Neural cell (in vitro differentiated cells): Measurements from ENCODE around the gene MYRIP. TPM values are rescaled to one million over a fixed set of nuclear protein-coding genes. Genes with fewer than 3 reads are reported as not detected.
A peak's percentile ranks its signal among the peaks of the same experiment; 100 is the strongest.

Experiments used
- H2AFZ ChIP-seq: fragments of 200-600, 300-800 bp; sonication (generic), shearing (Covaris generic); 2 replicates; pipeline ENCODE4 v1.6.0; 2014; ENCODE audit warnings: low read depth, mild to moderate bottlenecking, antibody characterized with exemption, low read length, moderate library complexity
- H3F3A ChIP-seq: fragments of 200-600 bp; shearing (Covaris generic); 2 replicates; pipeline ENCODE4 v1.6.1; 2016; ENCODE audit warnings: mild to moderate bottlenecking, moderate library complexity, mixed read lengths, antibody characterized with exemption, low read length; ENCODE audit not compliant: insufficient read depth, poor library complexity, severe bottlenecking
- H3K27ac ChIP-seq: fragments of 200-600, 300-800 bp; sonication (generic), shearing (Covaris generic); 2 replicates; pipeline ENCODE4 v1.5.1; 2014; ENCODE audit warnings: mild to moderate bottlenecking, low read length, moderate library complexity
- H3K27me3 ChIP-seq: fragments of 300-800, 200-600 bp; sonication (generic), shearing (Covaris generic); 2 replicates; pipeline ENCODE4 v1.6.0; 2014; ENCODE audit warnings: mild to moderate bottlenecking, low read depth, low read length, moderate library complexity; ENCODE audit not compliant: insufficient read depth
- H3K36me3 ChIP-seq: fragments of 300-800, 200-600 bp; sonication (generic), shearing (Covaris generic); 2 replicates; pipeline ENCODE4 v1.5.1; 2014; ENCODE audit warnings: mild to moderate bottlenecking, antibody characterized with exemption, low read length, moderate library complexity; ENCODE audit not compliant: insufficient read depth
- H3K4me2 ChIP-seq: fragments of 300-800, 200-600 bp; sonication (generic), shearing (Covaris generic); 2 replicates; pipeline ENCODE4 v1.6.0; 2014; ENCODE audit warnings: mild to moderate bottlenecking, low read length
- H3K4me3 ChIP-seq: fragments of 300-800, 200-600 bp; sonication (generic), shearing (Covaris generic); 2 replicates; pipeline ENCODE4 v1.5.1; 2014; ENCODE audit warnings: mild to moderate bottlenecking, low read length, moderate library complexity
- H3K79me2 ChIP-seq: fragments of 200-600 bp; shearing (Covaris generic); replicated peaks from 2 replicates; pipeline ENCODE4 v1.6.0; 2014; ENCODE audit warnings: mild to moderate bottlenecking, low read length, moderate library complexity; ENCODE audit not compliant: insufficient read depth
- H3K9ac ChIP-seq: fragments of 300-800, 200-600 bp; sonication (generic), shearing (Covaris generic); 2 replicates; pipeline ENCODE4 v1.6.1; 2016; ENCODE audit warnings: mild to moderate bottlenecking, low read length, mixed read lengths
- H3K9me2 ChIP-seq: fragments of 200-600 bp; shearing (Covaris generic); 2 replicates; pipeline ENCODE4 v1.6.1; 2016; ENCODE audit warnings: mild to moderate bottlenecking, low read length, mixed read lengths; ENCODE audit not compliant: insufficient read depth
- H3K9me3 ChIP-seq: fragments of 200-600, 300-800 bp; sonication (generic), shearing (Covaris generic); 2 replicates; pipeline ENCODE4 v1.6.1; 2016; ENCODE audit warnings: mild to moderate bottlenecking, mixed run types, low read length, moderate library complexity, mixed read lengths
- H4K20me1 ChIP-seq: fragments of 200-600 bp; shearing (Covaris generic); 2 replicates; pipeline ENCODE4 v1.6.1; 2016; ENCODE audit warnings: mild to moderate bottlenecking, mixed run types; ENCODE audit not compliant: insufficient read depth
- CTCF ChIP-seq: fragments of 450-650 bp; IDR thresholded peaks from 2 replicates; pipeline ENCODE4 v1.5.1; 2014; ENCODE audit warnings: antibody characterized with exemption, mild to moderate bottlenecking, moderate library complexity; ENCODE audit not compliant: poor library complexity, severe bottlenecking
- EP300 ChIP-seq: fragments of 450-650 bp; conservative IDR thresholded peaks from 2 replicates; pipeline ENCODE4 v1.6.1; 2014; ENCODE audit warnings: antibody characterized with exemption, mild to moderate bottlenecking, moderate library complexity; ENCODE audit not compliant: poor library complexity, severe bottlenecking
- EZH2 ChIP-seq: fragments of 200-600, 300-800 bp; shearing (Covaris generic), sonication (generic); IDR thresholded peaks from 2 replicates; pipeline ENCODE4 v1.6.1; 2014; ENCODE audit warnings: antibody characterized with exemption, low read length, borderline replicate concordance, mild to moderate bottlenecking; ENCODE audit not compliant: insufficient read depth, poor library complexity, severe bottlenecking
- MXI1 ChIP-seq: fragments of 450-650 bp; conservative IDR thresholded peaks from 2 replicates; pipeline ENCODE4 v1.6.1; 2014; ENCODE audit warnings: antibody characterized with exemption, mild to moderate bottlenecking; ENCODE audit not compliant: poor library complexity, severe bottlenecking
- POLR2AphosphoS5 ChIP-seq: IDR thresholded peaks from 2 replicates; pipeline ENCODE4 v1.6.1; 2012
- RAD21 ChIP-seq: fragments of 450-650 bp; conservative IDR thresholded peaks from 2 replicates; pipeline ENCODE4 v1.6.1; 2014; ENCODE audit warnings: antibody characterized with exemption, mild to moderate bottlenecking, moderate library complexity
- REST ChIP-seq: IDR thresholded peaks from 2 replicates; pipeline ENCODE4 v1.6.1; 2012; ENCODE audit warnings: borderline replicate concordance
- SMC3 ChIP-seq: fragments of 450-650 bp; conservative IDR thresholded peaks from 2 replicates; pipeline ENCODE4 v1.6.1; 2014; ENCODE audit warnings: antibody characterized with exemption, mild to moderate bottlenecking, moderate library complexity; ENCODE audit not compliant: poor library complexity
- TAF1 ChIP-seq: IDR thresholded peaks from 2 replicates; pipeline ENCODE4 v1.6.1; 2012; ENCODE audit warnings: low read depth
- polyA plus RNA-seq: library from polyadenylated mRNA; depleted of rRNA; stranded (reverse); fragments of >200 nt; gene quantifications from 2 replicates; pipeline ENCODE4 v1.2.3, GENCODE V29; 2014

The MYRIP gene
- polyA plus RNA-seq, 1 donor from 2014 or later, result 0.76 TPM

GRCh38 chr3:40307176-40307575, 497.8 kb downstream of the MYRIP start:
- H2AFZ ChIP-seq, result no peak overlapping the region
- H3K9me2 ChIP-seq, result no peaks in the 10 kb centered on the region
- TF ChIP-seq REST, result no peak
- no peak for TF ChIP-seq RAD21
- H3F3A ChIP-seq, result no peaks in the 10 kb centered on the region
- H3K9me3 ChIP-seq, result no peaks in the 10 kb centered on the region
- H3K36me3 ChIP-seq, result peaks cover 11% of the 10 kb centered on the region
- no peaks in the 10 kb centered on the region for H4K20me1 ChIP-seq
- H3K27ac ChIP-seq, result no peak overlapping the region
- H3K4me2 ChIP-seq, result no peak overlapping the region
- H3K79me2 ChIP-seq, result peaks cover 27% of the 10 kb centered on the region
- no peak overlapping the region for H3K9ac ChIP-seq
- H3K27me3 ChIP-seq, result no peaks in the 10 kb centered on the region
- no peak overlapping the region for H3K4me3 ChIP-seq

DNA sequence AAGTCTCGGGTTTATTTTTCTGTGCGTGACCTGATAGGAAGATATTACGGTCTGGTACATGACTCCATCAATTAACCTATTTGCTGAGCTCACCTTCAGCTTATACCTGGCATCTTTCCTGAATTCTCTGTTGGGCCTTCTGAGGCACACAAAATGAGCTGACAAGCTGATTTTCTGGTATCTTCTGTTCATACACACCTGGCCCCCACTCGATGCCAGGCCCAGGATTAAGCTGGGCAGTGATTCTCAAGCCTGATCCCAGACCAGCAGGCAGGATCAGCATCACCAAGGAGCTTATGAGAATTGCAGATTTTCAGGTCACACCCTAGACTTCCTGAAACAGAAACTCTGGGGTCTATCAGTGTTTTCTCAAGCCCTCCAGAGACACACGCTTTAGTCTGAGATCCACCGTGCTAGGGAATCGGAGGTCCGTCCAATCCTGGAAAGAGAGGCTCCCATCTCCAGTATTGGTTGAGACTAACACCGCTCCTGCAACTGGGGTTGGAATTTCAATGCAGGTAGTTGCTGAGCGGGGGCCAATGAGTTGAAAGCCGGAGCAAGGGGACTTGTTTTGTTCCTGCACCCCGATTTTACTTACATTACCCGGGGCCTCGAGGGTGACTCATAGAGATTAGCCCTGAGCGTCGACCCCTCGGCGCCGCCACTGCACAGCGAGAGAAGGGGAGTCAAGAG, 499.5 kb downstream of the MYRIP start:
- Histone ChIP-seq H3F3A (no peaks in the 10 kb centered on the region), H3K9me3 (no peaks in the 10 kb centered on the region), H3K36me3 (peaks cover 13% of the 10 kb centered on the region), H3K4me3 (peak overlapping the region; percentile 94), H3K9ac (peak overlapping the region; percentile 100), H3K4me2 (no peak overlapping the region), H3K27ac (no peak overlapping the region), H4K20me1 (no peaks in the 10 kb centered on the region), H2AFZ (peak overlapping the region; percentile 54), H3K27me3 (no peaks in the 10 kb centered on the region), H3K79me2 (peaks cover 30% of the 10 kb centered on the region), H3K9me2 (no peaks in the 10 kb centered on the region)
- no peak for TF ChIP-seq SMC3
- no peak for TF ChIP-seq EZH2
- no peak for TF ChIP-seq EP300

- Histone ChIP-seq H3F3A (no peaks in the 10 kb centered on the region), H3K4me3 (peak within 1 kb of the TSS; percentile 94), H4K20me1 (no peaks in the 10 kb centered on the region), H3K27ac (peak within 1 kb of the TSS; percentile 99), H3K36me3 (peaks cover 13% of the 10 kb centered on the region), H3K27me3 (no peaks in the 10 kb centered on the region), H3K4me2 (peak within 1 kb of the TSS; percentile 99), H3K9me2 (no peaks in the 10 kb centered on the region), H3K9me3 (no peaks in the 10 kb centered on the region), H3K79me2 (peaks cover 30% of the 10 kb centered on the region), H3K9ac (peak within 1 kb of the TSS; percentile 100), H2AFZ (peak within 1 kb of the TSS; percentile 98)
- TF ChIP-seq POLR2AphosphoS5, result peak; percentile 99
- peak; percentile 52 for TF ChIP-seq EP300
- no peak for TF ChIP-seq EZH2
- TF ChIP-seq TAF1, result peak; percentile 86
- TF ChIP-seq REST, result no peak
- peak; percentile 76 for TF ChIP-seq SMC3
- TF ChIP-seq RAD21, result peak; percentile 61
- peak; percentile 45 for TF ChIP-seq MXI1
- peak; percentile 99 for TF ChIP-seq CTCF
These were observed 500.1 kb downstream of the MYRIP start, which contains the start of gene EIF1B for GRCh38 chr3:40309418-40309924. Gene EIF1B, plus strand, starts transcription at chr3:40309707. Its CDS starts 235 bp downstream, at chr3:40309942.
